Stimulated activated CD4-positive, alpha-beta T cell treated with anti-CD3 and anti-CD28 coated beads, Interleukin-2, amount 100 ng/mL, for 48 hours (primary cell): ENCODE results near the gene LSM14A.
"Not testable (repeated sequence)": the region's sequence is repeated elsewhere in the genome, so short reads cannot be mapped to it uniquely, and the experiment has no call there.

Experiments used
- DNase-seq, 2 donors: peaks; one replicate each; pipeline ENCODE4 v3.0.0-alpha.2; 2020

The LSM14A gene

GRCh38 chr19:34171877-34172660 lies at the start of gene LSM14A:
TSS of gene LSM14A (plus strand) at chr19:34172504. CDS start at chr19:34172643, 139 bp downstream.
- DNase-seq: peak; percentile 87 to 89

- no peak for DNase-seq
These were observed 47.5 kb upstream of the LSM14A start for GRCh38 chr19:34124828-34125227.

- DNase-seq: no peak
These were observed 45.3 kb upstream of the LSM14A start for GRCh38 chr19:34126966-34127365.

GRCh38 chr19:34127684-34128189 lies 44.6 kb upstream of the LSM14A start:
- no peak for DNase-seq

GRCh38 chr19:34128558-34129250 lies 43.6 kb upstream of the LSM14A start:
- DNase-seq: no peak

- DNase-seq: no peak
These were observed 41.2 kb upstream of the LSM14A start for GRCh38 chr19:34131100-34131499.

- not testable (repeated sequence) for DNase-seq
These were observed 40.2 kb upstream of the LSM14A start for GRCh38 chr19:34132145-34132544.

GRCh38 chr19:34132706-34133105 lies 39.6 kb upstream of the LSM14A start:
- not testable (repeated sequence) for DNase-seq

GRCh38 chr19:34134190-34135053 lies 37.9 kb upstream of the LSM14A start:
- DNase-seq: peak; percentile 88 to 90

- no peak for DNase-seq
These were observed 37.1 kb upstream of the LSM14A start for GRCh38 chr19:34135054-34135800.

- DNase-seq: no peak
These were observed 36.3 kb upstream of the LSM14A start for GRCh38 chr19:34135821-34136611.

GRCh38 chr19:34141025-34141424 lies 31.3 kb upstream of the LSM14A start:
- DNase-seq: no peak

GRCh38 chr19:34142440-34142839 lies 29.9 kb upstream of the LSM14A start:
- DNase-seq: no peak

- DNase-seq: peak; percentile 46 to 56
These were observed 26.5 kb upstream of the LSM14A start for GRCh38 chr19:34145741-34146202.

GRCh38 chr19:34148658-34149185 lies 23.6 kb upstream of the LSM14A start:
- DNase-seq: no peak

- DNase-seq: no peak
These were observed 22.4 kb upstream of the LSM14A start for GRCh38 chr19:34149873-34150272.

- no peak for DNase-seq
These were observed 21.7 kb upstream of the LSM14A start for GRCh38 chr19:34150558-34150957.

GRCh38 chr19:34151439-34151838 lies 20.9 kb upstream of the LSM14A start:
- DNase-seq: no peak

GRCh38 chr19:34154401-34154800 lies 17.9 kb upstream of the LSM14A start:
- DNase-seq: no peak

- DNase-seq: no peak
These were observed 16.6 kb upstream of the LSM14A start for GRCh38 chr19:34155686-34156085.

- not testable (repeated sequence) for DNase-seq
These were observed 13.3 kb upstream of the LSM14A start for GRCh38 chr19:34158966-34159365.
